Trophoblast cell (in vitro differentiated cells and primary cell): Measurements from ENCODE around the gene LRCH4.

Experiments used
- DNase-seq, 2 donors: peaks; one replicate each; pipeline ENCODE4 v3.0.0-alpha.2; 2016
- H2AFZ ChIP-seq: 2 replicates; pipeline ENCODE4 v1.6.1; 2013; ENCODE audit warnings: low read length, moderate library complexity, mild to moderate bottlenecking; ENCODE audit not compliant: insufficient read depth, poor library complexity
- H2AK5ac ChIP-seq: 2 replicates; pipeline ENCODE4 v1.6.1; 2013; ENCODE audit warnings: mild to moderate bottlenecking, low read length
- H2BK120ac ChIP-seq: 2 replicates; pipeline ENCODE4 v1.6.1; 2013; ENCODE audit warnings: low read length, mild to moderate bottlenecking, moderate library complexity; ENCODE audit not compliant: insufficient read depth, poor library complexity
- H2BK12ac ChIP-seq: 2 replicates; pipeline ENCODE4 v1.6.1; 2013; ENCODE audit warnings: mild to moderate bottlenecking, low read length, moderate library complexity
- H2BK5ac ChIP-seq: 2 replicates; pipeline ENCODE4 v1.6.1; 2013; ENCODE audit warnings: low read length, low read depth, moderate library complexity, mild to moderate bottlenecking; ENCODE audit not compliant: poor library complexity
- H3K14ac ChIP-seq: 2 replicates; pipeline ENCODE4 v1.6.1; 2013; ENCODE audit warnings: mild to moderate bottlenecking, low read length
- H3K18ac ChIP-seq: 2 replicates; pipeline ENCODE4 v1.6.1; 2013; ENCODE audit warnings: mild to moderate bottlenecking, low read length
- H3K23ac ChIP-seq: 2 replicates; pipeline ENCODE4 v1.6.1; 2013; ENCODE audit warnings: low read length
- H3K27ac ChIP-seq: 2 replicates; pipeline ENCODE4 v1.5.1; 2013; ENCODE audit warnings: low read depth, mild to moderate bottlenecking, inconsistent platforms, low read length, moderate library complexity
- H3K27me3 ChIP-seq: 2 replicates; pipeline ENCODE4 v1.6.1; 2013; ENCODE audit warnings: inconsistent platforms, mild to moderate bottlenecking, low read length, moderate library complexity; ENCODE audit not compliant: insufficient read depth
- H3K36me3 ChIP-seq, 2 experiments: 1 replicate in 1 of 2; 2 replicates in 1 of 2; pipeline ENCODE4 v1.6.1; 2013; ENCODE audit warnings: low read length in 2 of 2, mild to moderate bottlenecking in 2 of 2, moderate library complexity in 1 of 2; ENCODE audit not compliant: insufficient read depth in 2 of 2, control insufficient read depth in 1 of 2
- H3K4ac ChIP-seq: 2 replicates; pipeline ENCODE4 v1.6.1; 2013; ENCODE audit warnings: low read depth, mild to moderate bottlenecking, low read length, moderate library complexity
- H3K4me1 ChIP-seq, 2 experiments: 1 replicate in 1 of 2; 2 replicates in 1 of 2; pipeline ENCODE4 v1.6.1; 2013; ENCODE audit warnings: low read length in 2 of 2, mild to moderate bottlenecking in 2 of 2, moderate library complexity in 1 of 2; ENCODE audit not compliant: insufficient read depth in 2 of 2, control insufficient read depth in 1 of 2
- H3K4me2 ChIP-seq: 2 replicates; pipeline ENCODE4 v1.6.1; 2013; ENCODE audit warnings: inconsistent platforms, mild to moderate bottlenecking, low read length, moderate library complexity
- H3K4me3 ChIP-seq: 2 replicates; pipeline ENCODE4 v1.5.1; 2013; ENCODE audit warnings: mild to moderate bottlenecking, low read depth, low read length, inconsistent platforms
- H3K79me1 ChIP-seq: one replicate; pipeline ENCODE4 v1.6.1; 2013; ENCODE audit warnings: low read length
- H3K79me2 ChIP-seq: 2 replicates; pipeline ENCODE4 v1.6.1; 2013; ENCODE audit warnings: low read length, mild to moderate bottlenecking; ENCODE audit not compliant: control insufficient read depth, insufficient read depth, poor library complexity
- H3K9ac ChIP-seq: 2 replicates; pipeline ENCODE4 v1.6.1; 2013; ENCODE audit warnings: mild to moderate bottlenecking, low read length
- H3K9me3 ChIP-seq: 2 replicates; pipeline ENCODE4 v1.6.1; 2013; ENCODE audit warnings: low read depth, mild to moderate bottlenecking, control low read depth, inconsistent platforms, low read length; ENCODE audit not compliant: insufficient read depth
- H4K12ac ChIP-seq: 2 replicates; pipeline ENCODE4 v1.6.1; 2013; ENCODE audit warnings: low read depth, mild to moderate bottlenecking, low read length, moderate library complexity
- H4K8ac ChIP-seq: 2 replicates; pipeline ENCODE4 v1.6.1; 2013; ENCODE audit warnings: low read depth, mild to moderate bottlenecking, low read length, moderate library complexity
- H4K91ac ChIP-seq: one replicate; pipeline ENCODE4 v1.6.1; 2013; ENCODE audit warnings: low read depth, mild to moderate bottlenecking, low read length, moderate library complexity
- WGBS: extraction: QIAGEN DNeasy Blood & Tissue Kit; methylation state at CpG from one replicate; pipeline ENCODE4 v1.1.7; 2013; ENCODE audit warnings: missing lambda C conversion rate; ENCODE audit not compliant: insufficient read length, insufficient coverage; ENCODE audit errors: extremely low coverage; 5-methylcytosine and 5-hydroxymethylcytosine counted together

LRCH4 gene

DNA sequence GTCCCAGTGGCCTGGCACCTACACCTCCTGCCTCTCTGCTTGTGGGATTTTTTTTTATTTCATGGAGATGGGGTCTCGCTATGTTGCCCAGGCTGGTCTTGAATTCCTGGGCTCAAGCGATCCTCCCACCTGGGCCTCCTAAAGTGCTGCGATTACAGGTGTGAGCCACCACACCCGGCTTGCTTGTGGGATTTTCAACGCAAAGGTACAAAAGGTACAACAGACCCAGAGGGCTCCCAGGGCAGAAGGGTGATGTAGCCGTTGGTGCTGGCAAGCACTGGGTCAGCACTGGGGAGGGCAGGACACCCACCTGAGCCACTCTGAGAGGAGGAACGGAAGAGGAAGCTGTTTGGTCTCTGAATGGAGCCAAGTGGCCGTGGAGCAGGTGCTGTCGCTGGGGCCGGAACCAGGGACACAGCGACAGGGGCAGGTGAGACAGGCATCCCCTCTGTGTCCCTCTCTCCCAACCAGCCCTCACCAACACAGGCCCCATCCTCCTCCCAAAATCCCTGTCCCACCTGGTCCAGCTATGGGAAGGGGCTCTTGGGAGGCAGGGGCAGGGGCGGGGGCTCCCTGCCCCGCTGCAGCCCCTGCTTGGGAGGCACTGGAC, 9.4 kb downstream of the LRCH4 start:
- H3K23ac ChIP-seq: no peak overlapping the region
- no peaks in the 10 kb centered on the region for H3K79me1 ChIP-seq
- peaks cover 3% of the 10 kb centered on the region for H3K9me3 ChIP-seq
- peaks cover 11 to 13% of the 10 kb centered on the region in 2 experiments for H3K4me1 ChIP-seq
- H2BK12ac ChIP-seq: no peak overlapping the region
- H3K36me3 ChIP-seq: peaks cover 73 to 76% of the 10 kb centered on the region in 2 experiments
- no peak overlapping the region for H4K91ac ChIP-seq
- no peak overlapping the region for H2AK5ac ChIP-seq
- no peak for DNase-seq
- H2BK5ac ChIP-seq: no peak overlapping the region
- no peak overlapping the region for H3K4me2 ChIP-seq
- no CpG with 5 or more reads among the region's 13 CpGs for WGBS
- H3K9ac ChIP-seq: no peak overlapping the region
- no peak overlapping the region for H3K14ac ChIP-seq
- no peak overlapping the region for H2BK120ac ChIP-seq
- no peak overlapping the region for H3K4ac ChIP-seq
- no peak overlapping the region for H3K27ac ChIP-seq
- H3K4me3 ChIP-seq: no peak overlapping the region
- no peak overlapping the region for H4K12ac ChIP-seq
- no peak overlapping the region for H3K18ac ChIP-seq
- no peaks in the 10 kb centered on the region for H3K27me3 ChIP-seq
- H4K8ac ChIP-seq: no peak overlapping the region
- no peak overlapping the region for H2AFZ ChIP-seq
- H3K79me2 ChIP-seq: no peaks in the 10 kb centered on the region

DNA sequence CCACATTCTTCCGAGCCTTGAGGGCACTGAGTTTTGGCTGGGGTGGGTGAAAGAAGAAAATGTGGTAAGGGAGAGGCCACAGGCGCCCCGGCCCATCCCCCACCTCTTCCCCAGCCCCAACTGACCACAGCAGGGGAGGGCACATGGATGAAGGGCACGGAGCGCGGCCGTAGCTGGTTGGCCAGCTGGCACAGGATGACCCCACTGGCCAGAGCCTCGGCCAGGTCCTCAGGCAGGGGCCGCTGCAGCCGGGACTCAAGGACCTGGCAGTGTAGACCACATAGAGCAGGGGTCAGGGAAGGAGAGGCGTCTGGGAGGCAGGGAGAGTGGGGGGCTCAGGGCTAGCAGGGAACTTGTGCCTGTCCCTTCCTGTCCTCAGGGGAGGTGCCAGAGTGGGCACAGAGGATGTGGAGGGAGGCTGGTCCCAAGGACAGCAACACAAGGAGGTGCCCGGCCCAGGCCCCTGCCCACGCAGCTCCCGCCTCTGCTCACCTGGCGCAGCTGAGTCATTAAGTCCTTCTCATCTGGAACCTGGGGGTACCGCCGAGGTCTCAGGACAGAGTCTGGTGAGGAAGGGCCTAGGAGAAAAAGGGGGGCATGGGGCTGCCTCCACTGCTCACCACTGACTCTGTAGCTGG, 10.1 kb downstream of the LRCH4 start:
- DNase-seq: no peak
- Histone ChIP-seq H3K27ac (no peak overlapping the region), H2AK5ac (no peak overlapping the region), H3K23ac (no peak overlapping the region), H4K8ac (no peak overlapping the region), H3K27me3 (no peaks in the 10 kb centered on the region), H3K4ac (no peak overlapping the region), H3K36me3 (peaks cover 68 to 70% of the 10 kb centered on the region in 2 experiments), H3K9me3 (peaks cover 3% of the 10 kb centered on the region), H3K4me1 (peaks cover 17 to 19% of the 10 kb centered on the region in 2 experiments), H3K4me3 (no peak overlapping the region), H4K12ac (no peak overlapping the region), H2AFZ (no peak overlapping the region), H2BK120ac (no peak overlapping the region), H3K79me1 (no peaks in the 10 kb centered on the region), H3K9ac (no peak overlapping the region), H3K14ac (no peak overlapping the region), H2BK5ac (no peak overlapping the region), H3K18ac (no peak overlapping the region), H4K91ac (no peak overlapping the region), H2BK12ac (no peak overlapping the region), H3K4me2 (no peak overlapping the region), H3K79me2 (no peaks in the 10 kb centered on the region)
- no CpG with 5 or more reads among the region's 17 CpGs for WGBS

DNA sequence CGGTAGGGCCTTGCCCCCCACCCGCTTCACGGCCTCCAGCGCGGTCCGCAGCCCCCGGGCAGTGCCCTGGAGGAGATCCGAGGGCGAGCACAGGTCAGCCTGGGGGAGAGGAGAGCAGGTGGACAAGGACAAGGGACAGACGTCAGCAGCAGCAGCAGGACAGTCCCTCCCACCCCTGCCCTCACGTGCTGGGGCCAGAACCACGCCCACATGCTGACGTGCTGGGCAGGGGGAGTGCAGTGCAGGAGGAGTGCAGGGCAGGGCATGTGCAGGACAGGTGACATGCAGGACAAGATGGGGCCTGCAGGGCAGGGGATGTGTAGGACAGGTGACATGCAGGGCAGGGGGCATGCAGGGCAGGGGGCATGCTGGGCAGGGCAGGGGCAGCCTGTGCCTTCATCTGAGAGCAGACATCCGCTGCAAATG, 10.7 kb downstream of the LRCH4 start:
- peaks cover 20 to 22% of the 10 kb centered on the region in 2 experiments for H3K4me1 ChIP-seq
- peaks cover 64% of the 10 kb centered on the region in 2 experiments for H3K36me3 ChIP-seq
- peaks cover under 1% of the 10 kb centered on the region for H3K27me3 ChIP-seq
- H2BK120ac ChIP-seq: no peak overlapping the region
- H3K79me2 ChIP-seq: no peaks in the 10 kb centered on the region
- no peak overlapping the region for H2BK5ac ChIP-seq
- no peak overlapping the region for H3K4me3 ChIP-seq
- H4K91ac ChIP-seq: no peak overlapping the region
- no peak overlapping the region for H3K4ac ChIP-seq
- no peak overlapping the region for H2AK5ac ChIP-seq
- no CpG with 5 or more reads among the region's 14 CpGs for WGBS
- H3K9me3 ChIP-seq: peaks cover under 1% of the 10 kb centered on the region
- no peak overlapping the region for H4K8ac ChIP-seq
- H2BK12ac ChIP-seq: no peak overlapping the region
- no peak overlapping the region for H2AFZ ChIP-seq
- no peak overlapping the region for H3K27ac ChIP-seq
- no peak overlapping the region for H3K9ac ChIP-seq
- H3K23ac ChIP-seq: no peak overlapping the region
- H3K4me2 ChIP-seq: no peak overlapping the region
- no peak overlapping the region for H3K18ac ChIP-seq
- H3K14ac ChIP-seq: no peak overlapping the region
- DNase-seq: peak in 1 of 2 donors; percentile 41
- H3K79me1 ChIP-seq: no peaks in the 10 kb centered on the region
- H4K12ac ChIP-seq: no peak overlapping the region

DNA sequence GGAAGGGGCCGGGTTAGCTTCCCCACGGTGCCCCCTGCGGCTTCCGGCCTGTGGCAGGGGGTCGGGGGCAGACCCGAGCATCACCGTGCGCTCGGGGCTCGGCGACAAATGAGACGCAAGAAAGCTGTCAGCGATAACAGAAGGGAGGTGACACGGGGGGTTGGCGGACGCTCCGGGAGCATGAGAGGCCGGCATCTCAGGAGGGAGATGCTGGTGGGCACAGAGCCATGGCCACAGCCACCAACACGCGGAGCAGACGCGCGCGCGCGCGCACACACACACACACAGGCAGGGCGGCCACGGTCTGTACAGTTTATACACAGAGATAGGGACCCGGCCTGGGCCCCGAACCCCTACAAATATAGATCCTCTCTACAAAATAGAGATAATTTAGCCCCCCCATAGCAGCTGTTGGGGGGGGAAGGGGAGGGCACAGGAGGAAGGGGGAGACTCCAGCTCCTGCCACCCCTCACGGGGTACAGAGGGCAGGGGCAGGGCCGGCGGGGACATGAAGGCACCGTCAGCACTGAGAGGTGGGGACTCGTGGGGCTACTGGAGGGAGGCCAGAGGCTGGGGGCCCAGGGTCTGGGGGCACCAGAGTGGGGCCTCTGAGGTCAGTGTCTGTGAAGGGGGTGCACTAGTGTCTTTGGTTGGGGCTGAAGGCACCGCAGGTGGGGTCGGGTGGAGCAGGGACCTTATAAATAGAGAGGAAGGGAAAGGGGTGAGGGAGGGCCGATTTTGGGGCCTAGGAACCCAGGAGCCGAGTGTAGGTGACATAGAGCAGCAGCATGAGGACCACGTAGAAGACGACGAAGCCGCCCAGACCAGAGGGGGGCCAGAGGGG, 11.3 kb downstream of the LRCH4 start:
- Histone ChIP-seq H3K4me1 (peaks cover 21 to 27% of the 10 kb centered on the region in 2 experiments), H4K12ac (no peak overlapping the region), H2BK5ac (no peak overlapping the region), H3K4me3 (no peak overlapping the region), H3K79me1 (no peaks in the 10 kb centered on the region), H3K14ac (no peak overlapping the region), H3K36me3 (peaks cover 57 to 58% of the 10 kb centered on the region in 2 experiments), H4K91ac (no peak overlapping the region), H3K79me2 (no peaks in the 10 kb centered on the region), H3K23ac (no peak overlapping the region), H3K27ac (no peak overlapping the region), H2BK12ac (no peak overlapping the region), H3K9ac (no peak overlapping the region), H4K8ac (no peak overlapping the region), H3K9me3 (peaks cover 5% of the 10 kb centered on the region), H2AK5ac (no peak overlapping the region), H3K18ac (no peak overlapping the region), H2BK120ac (no peak overlapping the region), H2AFZ (no peak overlapping the region), H3K4me2 (no peak overlapping the region), H3K27me3 (peaks cover 7% of the 10 kb centered on the region), H3K4ac (no peak overlapping the region)
- WGBS: no CpG with 5 or more reads among the region's 44 CpGs
- no peak for DNase-seq
